Measurements from ENCODE around the gene TAF9.

GRCh38 chr5:69374911-69375446 is 5.7 kb upstream of the TAF9 start:
- TF ChIP-seq CTCF (IDR thresholded peaks at IDR 0.05) (no peak), POLR2A (IDR thresholded peaks at IDR 0.05) (no peak), EP300 (IDR thresholded peaks at IDR 0.05) (no peak), POLR2AphosphoS5 (IDR thresholded peaks at IDR 0.05) (no peak)
